K562 (cell line): ENCODE data around the gene LAPTM4A. TPM values are rescaled to one million over a fixed set of nuclear protein-coding genes. Genes with fewer than 3 reads are reported as not detected.

Experiments used
- ATAC-seq: fragments of 200-7000 bp; cut with Tn5 transposase; 3 replicates; pipeline ENCODE4 v1.9.1; 2020; ENCODE audit warnings: moderate library complexity
- BruUV-seq: library from RNA; stranded (reverse); fragments of 400-500 nt; replicated peaks from 2 replicates; lab custom pipeline; 2021; lab: Mats Ljungman, UMichigan
- CTCF ChIA-PET: fragments of 300-600 bp; formaldehyde crosslinking; extraction: SDS; loops from one replicate; lab custom pipeline; 2021; ENCODE audit warnings: low intra/inter-chr PET ratio; lab: Yijun Ruan, JAX
- POLR2A ChIA-PET: fragments of 300-600, 350-650 bp; sonication (Branson Sonifier 250); formaldehyde crosslinking; extraction: SDS; loops from one replicate; lab custom pipeline; 2021; ENCODE audit warnings: antibody characterized with exemption, inconsistent platforms; lab: Yijun Ruan, JAX
- DNase-seq, 4 experiments: peaks; one replicate each; pipeline versions ENCODE4 v3.0.0 to v3.0.0-alpha.2; 2011 to 2018; ENCODE audit warnings: low spot score in 3 of 4, mixed read lengths in 3 of 4; ENCODE audit errors: extremely low read depth in 1 of 4
- FAIRE-seq: peaks from 2 replicates; lab custom pipeline; 2011; peaks lifted over from hg19 to GRCh38; lab: Jason Lieb, UNC
- H2AFZ ChIP-seq: 2 replicates; pipeline ENCODE4 v1.6.0; 2011; ENCODE audit warnings: low read depth, low read length, control low read depth, inconsistent platforms
- H3K27ac ChIP-seq: fragments of 200-600 bp; 3 replicates; pipeline ENCODE4 v1.8.0; 2011; ENCODE audit warnings: low read depth, mild to moderate bottlenecking, control low read depth, inconsistent platforms, low read length, moderate library complexity, mixed read lengths; ENCODE audit errors: extremely low read depth
- H3K27me3 ChIP-seq, 2 experiments: fragments of 300-600 bp in 1 of 2; 2 replicates in 1 of 2; 3 replicates in 1 of 2; pipeline versions ENCODE4 v1.6.0 to v1.8.0; 2011; ENCODE audit warnings: inconsistent platforms in 2 of 2, low read length in 2 of 2, mild to moderate bottlenecking in 1 of 2, mixed read lengths in 1 of 2, moderate library complexity in 1 of 2; ENCODE audit not compliant: control insufficient read depth in 2 of 2, insufficient read depth in 2 of 2
- H3K36me3 ChIP-seq: fragments of 300-600 bp; 3 replicates; pipeline ENCODE4 v1.8.0; 2011; ENCODE audit warnings: mild to moderate bottlenecking, low read length, inconsistent platforms; ENCODE audit not compliant: control insufficient read depth, insufficient read depth
- H3K4me1 ChIP-seq, 2 experiments: fragments of 200-600 bp in 1 of 2; replicated peaks in 1 of 2; 2 replicates in 1 of 2; 3 replicates in 1 of 2; pipeline versions ENCODE4 v1.5.1 to v1.8.0; 2011; ENCODE audit warnings: inconsistent platforms in 2 of 2, low read length in 2 of 2, mild to moderate bottlenecking in 1 of 2, mixed read lengths in 1 of 2, moderate library complexity in 1 of 2; ENCODE audit not compliant: control insufficient read depth in 2 of 2, insufficient read depth in 2 of 2
- H3K4me2 ChIP-seq: 2 replicates; pipeline ENCODE4 v1.6.1; 2011; ENCODE audit warnings: low read length, control low read depth, inconsistent platforms, mixed read lengths; ENCODE audit not compliant: insufficient read depth
- H3K4me3 ChIP-seq: fragments of 200-600 bp; sonication (generic), shearing (Covaris generic); 2 replicates; pipeline ENCODE4 v1.5.1; 2016; ENCODE audit warnings: control low read depth, inconsistent platforms
- H3K79me2 ChIP-seq: fragments of 200-600 bp; 3 replicates; pipeline ENCODE4 v1.8.0; 2011; ENCODE audit warnings: low read length, inconsistent platforms; ENCODE audit not compliant: control insufficient read depth, insufficient read depth
- H3K9ac ChIP-seq, 2 experiments: 2 replicates each; pipeline versions ENCODE4 v1.6.0 to v1.6.1; 2011; ENCODE audit warnings: low read depth in 2 of 2, low read length in 2 of 2, control low read depth in 1 of 2, inconsistent platforms in 1 of 2, mild to moderate bottlenecking in 1 of 2, mixed read lengths in 1 of 2; ENCODE audit not compliant: insufficient read depth in 1 of 2
- H3K9me1 ChIP-seq: one replicate; pipeline ENCODE4 v1.6.0; 2011; ENCODE audit warnings: inconsistent platforms, mild to moderate bottlenecking, low read length, moderate library complexity; ENCODE audit not compliant: control insufficient read depth, insufficient read depth
- H3K9me3 ChIP-seq: replicated peaks from 2 replicates; pipeline ENCODE4 v1.5.1; 2011; ENCODE audit warnings: low read depth, low read length, inconsistent platforms; ENCODE audit not compliant: control insufficient read depth, insufficient read depth
- H4K20me1 ChIP-seq: replicated peaks from 2 replicates; pipeline ENCODE4 v1.6.1; 2011; ENCODE audit warnings: low read length, inconsistent platforms, mixed read lengths; ENCODE audit not compliant: control insufficient read depth, insufficient read depth
- ELF1 ChIP-seq: fragments of 200-800 bp; sonication (Bioruptor generic); IDR thresholded peaks from 2 replicates; pipeline ENCODE4 v1.6.1; 2016; ENCODE audit warnings: missing genetic modification characterization, missing compliant biosample characterization
- GTF2E2 ChIP-seq: fragments of 200-800 bp; sonication (Bioruptor generic); IDR thresholded peaks from 2 replicates; pipeline ENCODE4 v1.6.1; 2016; ENCODE audit warnings: missing genetic modification characterization, missing compliant biosample characterization
- HMBOX1 ChIP-seq: sonication (generic); IDR thresholded peaks from 2 replicates; pipeline ENCODE4 v1.6.1; 2016
- NFXL1 ChIP-seq: fragments of 450-650 bp; formaldehyde crosslinking; IDR thresholded peaks from 2 replicates; pipeline ENCODE4 v1.4.0; 2021; ENCODE audit warnings: mild to moderate bottlenecking
- RHOXF2B ChIP-seq: fragments of 250-450 bp; sonication (Bioruptor Pico); conservative IDR thresholded peaks from 2 replicates; pipeline ENCODE4 v1.5.1; 2021
- WGBS: fragments of 100-300 bp; shearing (Covaris generic); methylation state at CpG from one replicate; pipeline ENCODE4 v1.1.6; 2016; ENCODE audit warnings: low coverage, mixed read lengths; ENCODE audit not compliant: insufficient coverage; ENCODE audit errors: missing lambda C conversion rate; 5-methylcytosine and 5-hydroxymethylcytosine counted together
- in situ Hi-C: fragments of 300-500 bp; cut with MboI; formaldehyde crosslinking; loops from 4 replicates; pipeline ENCODE4 v1.15.0; 2018; ENCODE audit warnings: inconsistent platforms, mixed read lengths
- intact Hi-C: fragments of 100-400 bp; cut with micrococcal nuclease; formaldehyde crosslinking; loops from 2 replicates; pipeline ENCODE4 v1.14.2; 2022
- polyA plus RNA-seq, 8 experiments: library from polyadenylated mRNA; depleted of rRNA in 4 of 8; stranded (reverse) in 5 of 8; unstranded in 3 of 8; fragments of >200 nt; fragmentation: Nextera tagmentation in 2 of 8; fragmentation: Illumina TruSeq in 1 of 8; extraction: Ambion mirVana in 2 of 8; extraction: Trizol in 1 of 8; gene quantifications; 2 replicates each; pipeline versions ENCODE4 v1.2.1 to v1.2.3, GENCODE V29; 2011 to 2014; ENCODE audit warnings: inconsistent platforms in 1 of 8, missing spikeins in 1 of 8
- total RNA-seq, 7 experiments: library from RNA; depleted of rRNA in 6 of 7; stranded (reverse); fragments of >200 nt in 6 of 7; fragmentation: Illumina TruSeq in 2 of 7; extraction: Trizol in 2 of 7; gene quantifications; 2 replicates each; pipeline versions ENCODE4 v1.2.1 to v1.2.3, GENCODE V29; 2011 to 2021; ENCODE audit warnings: low replicate concordance in 1 of 7

Gene LAPTM4A
- total and polyA plus RNA-seq, 9 of the 15 experiments (the other 6 are each of a cell fraction or from before 2014, with no cell fraction given) = 13.4 to 157 (median 50.1) TPM

GRCh38 chr2:20035955-20036666, 15.3 kb downstream of the LAPTM4A start:
- Histone ChIP-seq H3K79me2 (peaks cover 7% of the 10 kb centered on the region; the same call in 1 of the 3 replicates), H3K4me1 (no peaks in the 10 kb centered on the region; a peak in 1 of 5 replicates), H3K9ac (0 out of 4 replicates have a peak overlapping the region, but pooled peaks of 1 of the 2 experiments have one; percentile 44), H3K9me1 (no peaks in the 10 kb centered on the region), H3K27me3 (no peaks in the 10 kb centered on the region), H3K36me3 (peaks cover 92% of the 10 kb centered on the region), H3K27ac (peak overlapping the region; percentile 2; the same call in 1 of the 3 replicates), H2AFZ (no peak overlapping the region), H3K9me3 (no peaks in the 10 kb centered on the region), H3K4me2 (no peak overlapping the region), H4K20me1 (no peaks in the 10 kb centered on the region; the same call in 1 of the 2 replicates), H3K4me3 (no peak overlapping the region)
- FAIRE-seq (peak; percentile 29), DNase-seq (no peak), ATAC-seq (peak; percentile 74)
- BruUV-seq = no TSS peak
- ChIA-PET CTCF (no interaction called here), POLR2A (interaction anchor here (0.7 to 3.8 kb wide), 4 partner anchors 8 to 53 kb away, joined by 3 to 19 read pairs (median 4); no protein-coding TSS in a partner anchor)
- WGBS = 74% methylated on average over 4 of the region's 4 CpGs
- intact Hi-C loops (no loop called here), in situ Hi-C loops (no loop called here)
- no peak for TF ChIP-seq NFXL1 (CRISPR knock-in tag)
- peak; percentile 80; the same call in 1 of the 2 replicates for TF ChIP-seq HMBOX1
- TF ChIP-seq ELF1 (tag) = peak; percentile 58
- TF ChIP-seq RHOXF2B (CRISPR knock-in tag) = no peak
- TF ChIP-seq GTF2E2 (tag) = 0 out of 2 replicates have a peak, but pooled peaks have one; percentile 24
